Measurements from ENCODE around the gene ZHX3.

GRCh38 chr20:41174373-41174772, 143.2 kb downstream of the ZHX3 start:
- TF ChIP-seq CTCF (IDR thresholded peaks at IDR 0.05) (no peak), ZFX (IDR thresholded peaks at IDR 0.05; ENCODE audit: borderline replicate concordance) (no peak)

Measured in 22Rv1 (cell line).